ENCODE measurements around the gene ARG2.

The ARG2 gene

DNA sequence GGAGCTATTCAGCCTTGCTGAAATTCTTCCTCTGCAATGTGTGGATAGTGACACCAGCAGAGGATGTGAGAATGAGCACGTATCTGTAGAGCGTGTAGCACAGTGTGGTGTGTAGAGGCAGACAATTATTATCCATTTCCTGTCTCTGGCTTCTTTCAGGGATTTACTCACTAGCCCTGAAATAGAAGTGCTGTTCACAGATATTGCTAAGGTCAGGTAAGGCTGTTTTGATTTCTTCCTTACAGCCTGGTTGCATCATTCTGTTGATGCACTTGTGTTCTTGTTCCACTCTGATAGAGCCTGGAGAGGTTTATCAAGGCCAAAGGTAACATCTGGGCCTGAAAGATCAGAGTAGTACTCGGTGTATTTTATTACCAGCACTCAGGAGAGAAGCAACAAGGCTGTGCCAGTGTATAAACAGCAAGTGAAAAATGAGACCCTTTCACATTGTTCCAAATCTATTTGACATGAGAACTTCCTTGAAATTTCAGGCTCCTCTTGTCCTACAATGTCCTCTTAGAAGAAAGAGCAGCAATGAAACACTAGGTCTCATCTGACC is 16.7 kb downstream of the ARG2 start:
- TF ChIP-seq CREB5 (CRISPR knock-in tag; IDR thresholded peaks at IDR 0.05; ENCODE audit: low read depth) (no peak), ZNF8 (CRISPR knock-in tag; IDR thresholded peaks at IDR 0.05) (no peak), SNAI2 (CRISPR knock-in tag; IDR thresholded peaks at IDR 0.05) (no peak), ARNTL (CRISPR knock-in tag; IDR thresholded peaks at IDR 0.05; ENCODE audit: borderline replicate concordance, low read depth) (no peak), GLIS3 (CRISPR knock-in tag; IDR thresholded peaks at IDR 0.05) (no peak), ZC3H10 (CRISPR knock-in tag; IDR thresholded peaks at IDR 0.05) (no peak), ZFP3 (CRISPR knock-in tag; IDR thresholded peaks at IDR 0.05) (no peak), ISL1 (CRISPR knock-in tag; IDR thresholded peaks at IDR 0.05) (no peak), BACH2 (CRISPR knock-in tag; IDR thresholded peaks at IDR 0.05; ENCODE audit: borderline replicate concordance) (no peak), PATZ1 (CRISPR knock-in tag; IDR thresholded peaks at IDR 0.05; ENCODE audit: borderline replicate concordance) (no peak), CSDC2 (CRISPR knock-in tag; IDR thresholded peaks at IDR 0.05) (no peak)
- ATAC-seq: no peak

- ATAC-seq: no peak
- no peak for TF ChIP-seq CSDC2 (CRISPR knock-in tag; IDR thresholded peaks at IDR 0.05)
- TF ChIP-seq GLIS3 (CRISPR knock-in tag; IDR thresholded peaks at IDR 0.05): no peak
- TF ChIP-seq ARNTL (CRISPR knock-in tag; IDR thresholded peaks at IDR 0.05; ENCODE audit: borderline replicate concordance, low read depth): no peak
- no peak for TF ChIP-seq OSR1 (CRISPR knock-in tag; IDR thresholded peaks at IDR 0.05)
- TF ChIP-seq SNAI2 (CRISPR knock-in tag; IDR thresholded peaks at IDR 0.05): no peak
- TF ChIP-seq POU6F1 (CRISPR knock-in tag; IDR thresholded peaks at IDR 0.05; ENCODE audit: borderline replicate concordance, low read depth): no peak
- TF ChIP-seq CSRNP3 (CRISPR knock-in tag; IDR thresholded peaks at IDR 0.05): no peak
- TF ChIP-seq TSHZ2 (CRISPR knock-in tag; IDR thresholded peaks at IDR 0.05): no peak
- TF ChIP-seq ZC3H10 (CRISPR knock-in tag; IDR thresholded peaks at IDR 0.05): no peak
- no peak for TF ChIP-seq TOX (CRISPR knock-in tag; IDR thresholded peaks at IDR 0.05; ENCODE audit: borderline replicate concordance)
- TF ChIP-seq RARB (CRISPR knock-in tag; IDR thresholded peaks at IDR 0.05): no peak
- no peak for TF ChIP-seq ZNF565 (CRISPR knock-in tag; conservative IDR thresholded peaks at IDR 0.05; ENCODE audit: low read depth)
- no peak for TF ChIP-seq ESRRG (CRISPR knock-in tag; IDR thresholded peaks at IDR 0.05)
- no peak for TF ChIP-seq BACH2 (CRISPR knock-in tag; IDR thresholded peaks at IDR 0.05; ENCODE audit: borderline replicate concordance)
- no peak for TF ChIP-seq ISL1 (CRISPR knock-in tag; IDR thresholded peaks at IDR 0.05)
- no peak for TF ChIP-seq CREB5 (CRISPR knock-in tag; IDR thresholded peaks at IDR 0.05; ENCODE audit: low read depth)
- no peak for TF ChIP-seq ZNF8 (CRISPR knock-in tag; IDR thresholded peaks at IDR 0.05)
- TF ChIP-seq ZNF70 (CRISPR knock-in tag; IDR thresholded peaks at IDR 0.05): no peak
- no peak for TF ChIP-seq PPARA (CRISPR knock-in tag; IDR thresholded peaks at IDR 0.05; ENCODE audit: borderline replicate concordance)
- no peak for TF ChIP-seq ZFP3 (CRISPR knock-in tag; IDR thresholded peaks at IDR 0.05)
Measured at GRCh38 chr14:67638642-67639041, 18.9 kb downstream of the ARG2 start.
